HepG2 (cell line): ENCODE results near the gene LRRC42. TPM values are rescaled to one million over a fixed set of nuclear protein-coding genes. Genes with fewer than 3 reads are reported as not detected.

Source experiments
- ATAC-seq: fragments of 200-7000 bp; cut with Tn5 transposase; 3 replicates; pipeline ENCODE4 v1.9.1; 2020; ENCODE audit warnings: mild to moderate bottlenecking, moderate library complexity
- BruUV-seq: library from RNA; stranded (reverse); fragments of 400-500 nt; replicated peaks from 2 replicates; lab custom pipeline; 2021; lab: Mats Ljungman, UMichigan
- CTCF ChIA-PET: fragments of 300-600 bp; formaldehyde crosslinking; extraction: SDS; loops from one replicate; lab custom pipeline; 2021; ENCODE audit warnings: low total read pairs, inconsistent platforms, low intra/inter-chr PET ratio; lab: Yijun Ruan, JAX
- POLR2A ChIA-PET: fragments of 350-600 bp; sonication (Branson Sonifier 250); formaldehyde crosslinking; loops from one replicate; lab custom pipeline; 2020; ENCODE audit warnings: antibody characterized with exemption, inconsistent platforms; lab: Yijun Ruan, JAX
- DNase-seq: peaks from one replicate; pipeline ENCODE4 v3.0.0-alpha.2; 2015; ENCODE audit warnings: low spot score
- FAIRE-seq: peaks from 3 replicates; lab custom pipeline; 2011; peaks lifted over from hg19 to GRCh38; lab: Jason Lieb, UNC
- H2AFZ ChIP-seq: one replicate; pipeline ENCODE4 v1.6.1; 2011; ENCODE audit warnings: low read length, inconsistent platforms
- H3K27ac ChIP-seq: fragments of 300-600 bp; 3 replicates; pipeline ENCODE4 v1.8.0; 2011; ENCODE audit warnings: mixed run types, mild to moderate bottlenecking, mixed read lengths, low read length, inconsistent platforms; ENCODE audit not compliant: insufficient read depth; ENCODE audit errors: extremely low read length
- H3K27me3 ChIP-seq, 2 experiments: fragments of 200-600 bp in 1 of 2; 2 replicates in 1 of 2; 3 replicates in 1 of 2; pipeline versions ENCODE4 v1.6.0 to v1.8.0; 2011; ENCODE audit warnings: low read length in 2 of 2, mild to moderate bottlenecking in 2 of 2, moderate library complexity in 2 of 2, inconsistent platforms in 1 of 2; ENCODE audit not compliant: insufficient read depth in 2 of 2, control insufficient read depth in 1 of 2
- H3K36me3 ChIP-seq, 2 experiments: fragments of 200-600 bp in 1 of 2; replicated peaks in 1 of 2; 2 replicates in 1 of 2; 3 replicates in 1 of 2; pipeline versions ENCODE4 v1.5.1 to v1.8.0; 2011; ENCODE audit warnings: low read length in 2 of 2, inconsistent platforms in 1 of 2; ENCODE audit not compliant: insufficient read depth in 2 of 2, control insufficient read depth in 1 of 2
- H3K4me1 ChIP-seq: 2 replicates; pipeline ENCODE4 v1.5.1; 2012; ENCODE audit warnings: low read length, inconsistent platforms; ENCODE audit not compliant: insufficient read depth
- H3K4me2 ChIP-seq: 2 replicates; pipeline ENCODE4 v1.6.0; 2011; ENCODE audit warnings: low read depth, low read length, inconsistent platforms
- H3K4me3 ChIP-seq, 3 experiments: fragments of 200-600 bp in 1 of 3; sonication (generic), shearing (Covaris generic) in 1 of 3; replicated peaks in 1 of 3; 2 replicates each; pipeline ENCODE4 v1.5.1; 2011 to 2016; ENCODE audit warnings: low read length in 3 of 3, inconsistent platforms in 2 of 3, low read depth in 2 of 3, mild to moderate bottlenecking in 2 of 3, control low read depth in 1 of 3, mixed read lengths in 1 of 3; ENCODE audit not compliant: insufficient read depth in 1 of 3
- H3K79me2 ChIP-seq: one replicate; pipeline ENCODE4 v1.6.1; 2011; ENCODE audit warnings: low read length, inconsistent platforms; ENCODE audit not compliant: insufficient read depth
- H3K9ac ChIP-seq: 2 replicates; pipeline ENCODE4 v1.6.0; 2011; ENCODE audit warnings: mild to moderate bottlenecking, low read depth, low read length, inconsistent platforms; ENCODE audit not compliant: insufficient read depth
- H3K9me3 ChIP-seq: 2 replicates; pipeline ENCODE4 v1.5.1; 2012; ENCODE audit warnings: mild to moderate bottlenecking, low read length
- H4K20me1 ChIP-seq: 2 replicates; pipeline ENCODE4 v1.6.0; 2011; ENCODE audit warnings: inconsistent platforms, mild to moderate bottlenecking, low read length, moderate library complexity; ENCODE audit not compliant: insufficient read depth
- ARID5B ChIP-seq: IDR thresholded peaks from 2 replicates; pipeline ENCODE4 v1.4.0; 2020; ENCODE audit warnings: mild to moderate bottlenecking, missing genetic modification reagents
- DPF2 ChIP-seq: sonication (generic); formaldehyde crosslinking; IDR thresholded peaks from 2 replicates; pipeline ENCODE4 v1.4.0; 2020; ENCODE audit warnings: mild to moderate bottlenecking, low read depth, missing genetic modification reagents, borderline replicate concordance
- FOSL1 ChIP-seq: sonication (generic); formaldehyde crosslinking; IDR thresholded peaks from 2 replicates; pipeline ENCODE4 v1.9.0; 2021; ENCODE audit warnings: missing genetic modification reagents, borderline replicate concordance
- FOXA1 ChIP-seq, 2 experiments: fragments of 450-650 bp in 1 of 2; sonication (generic) in 1 of 2; formaldehyde crosslinking in 1 of 2; IDR thresholded peaks; 2 replicates each; pipeline versions ENCODE4 v1.4.0 to v1.6.1; 2016 to 2020; ENCODE audit warnings: missing genetic modification reagents in 1 of 2
- HNF4A ChIP-seq: sonication (generic); formaldehyde crosslinking; IDR thresholded peaks from 2 replicates; pipeline ENCODE4 v1.4.0; 2020; ENCODE audit warnings: missing genetic modification reagents
- JUND ChIP-seq: sonication (generic); formaldehyde crosslinking; IDR thresholded peaks from 2 replicates; pipeline ENCODE4 v1.8.0; 2022; ENCODE audit warnings: mild to moderate bottlenecking, missing genetic modification reagents
- RARA ChIP-seq: IDR thresholded peaks from 2 replicates; pipeline ENCODE4 v1.6.1; 2016; ENCODE audit warnings: missing genetic modification reagents, missing compliant biosample characterization
- ZNF224 ChIP-seq: sonication (generic); formaldehyde crosslinking; IDR thresholded peaks from 2 replicates; pipeline ENCODE4 v1.5.0; 2020; ENCODE audit warnings: mild to moderate bottlenecking, missing genetic modification reagents
- ZNF605 ChIP-seq: sonication (generic); formaldehyde crosslinking; IDR thresholded peaks from 2 replicates; pipeline ENCODE4 v1.8.0; 2022; ENCODE audit warnings: mild to moderate bottlenecking, missing genetic modification reagents
- ZNF749 ChIP-seq: sonication (generic); formaldehyde crosslinking; IDR thresholded peaks from 2 replicates; pipeline ENCODE4 v1.8.0; 2022; ENCODE audit warnings: mild to moderate bottlenecking, missing genetic modification reagents, moderate library complexity, borderline replicate concordance
- ZNF816 ChIP-seq: sonication (generic); formaldehyde crosslinking; IDR thresholded peaks from 2 replicates; pipeline ENCODE4 v1.8.0; 2022; ENCODE audit warnings: missing genetic modification reagents, mild to moderate bottlenecking, borderline replicate concordance
- WGBS: methylation state at CpG from one replicate; pipeline ENCODE4 v1.1.6; 2017; ENCODE audit warnings: low lambda C conversion rate; 5-methylcytosine and 5-hydroxymethylcytosine counted together
- in situ Hi-C: cut with HindIII; loops from 2 replicates; pipeline ENCODE4 v1.10.0; 2017; ENCODE audit warnings: low pct_unique_long_range_greater_than_20kb; ENCODE audit not compliant: extremely low pct_ligation_motif_present
- intact Hi-C: fragments of 100-400 bp; cut with micrococcal nuclease; formaldehyde crosslinking; loops from one replicate; pipeline ENCODE4 v1.10.0; 2022; ENCODE audit not compliant: unreplicated experiment
- polyA plus RNA-seq, 8 experiments: library from polyadenylated mRNA; depleted of rRNA in 3 of 8; stranded (reverse) in 7 of 8; unstranded in 1 of 8; fragments of >200 nt; fragmentation: Illumina TruSeq in 4 of 8; extraction: Trizol in 4 of 8; gene quantifications; 2 replicates each; pipeline versions ENCODE4 v1.2.1 to v1.2.3, GENCODE V29; 2011 to 2016; ENCODE audit warnings: low read depth in 4 of 8, missing spikeins in 1 of 8, mixed read lengths in 1 of 8; ENCODE audit not compliant: insufficient read depth in 1 of 8
- total RNA-seq, 5 experiments: library from RNA; depleted of rRNA; stranded (reverse); fragments of >200 nt; fragmentation: Illumina TruSeq; extraction: Trizol; gene quantifications; 2 replicates each; pipeline ENCODE4 v1.2.3, GENCODE V29; 2016; ENCODE audit warnings: low read depth in 1 of 5
- TF ChIP-seq, protein P1 (sequence below): IDR thresholded peaks from 2 replicates; pipeline ENCODE4 v1.6.1; 2012; ENCODE audit warnings: low read depth, low read length, improper control_type of control experiment
- TF ChIP-seq, protein P2 (sequence below): sonication (generic); formaldehyde crosslinking; conservative IDR thresholded peaks from 2 replicates; pipeline ENCODE4 v1.4.0; 2020; ENCODE audit warnings: mild to moderate bottlenecking, missing genetic modification reagents, moderate library complexity

LRRC42 gene
- total and polyA plus RNA-seq, 2 of the 13 experiments (the other 11 are each of a cell fraction or from before 2014, with no cell fraction given): 30.6 to 43.6 TPM

- ATAC-seq: peak; percentile 69
- no peak overlapping the region for H3K9ac ChIP-seq
- H4K20me1 ChIP-seq: no peaks in the 10 kb centered on the region
- peak; percentile 64 for DNase-seq
- H2AFZ ChIP-seq: no peak overlapping the region
- peaks cover 58% of the 10 kb centered on the region for H3K4me1 ChIP-seq
- CTCF ChIA-PET: no interaction called here
- BruUV-seq: no TSS peak
- peak; percentile 42 for FAIRE-seq
- POLR2A ChIA-PET: interaction anchor here (1.0 to 2.0 kb wide), 5 partner anchors 9 to 35 kb away, joined by 4 to 21 read pairs (median 9); partner anchors contain the start of genes DIO1, IFT25 and YIPF1
- no peak overlapping the region for H3K4me2 ChIP-seq
- intact Hi-C loops: no loop called here
- no peaks in the 10 kb centered on the region for H3K79me2 ChIP-seq
- in situ Hi-C loops: no loop called here
- no peak overlapping the region for H3K27ac ChIP-seq
- no peaks in the 10 kb centered on the region; a peak in 1 of 5 replicates for H3K36me3 ChIP-seq
- H3K4me3 ChIP-seq: no peak overlapping the region
- WGBS: 50% methylated on average over 1 of the region's 3 CpGs
- H3K27me3 ChIP-seq: no peaks in the 10 kb centered on the region
- H3K9me3 ChIP-seq: no peaks in the 10 kb centered on the region
- TF ChIP-seq, protein P1, sequence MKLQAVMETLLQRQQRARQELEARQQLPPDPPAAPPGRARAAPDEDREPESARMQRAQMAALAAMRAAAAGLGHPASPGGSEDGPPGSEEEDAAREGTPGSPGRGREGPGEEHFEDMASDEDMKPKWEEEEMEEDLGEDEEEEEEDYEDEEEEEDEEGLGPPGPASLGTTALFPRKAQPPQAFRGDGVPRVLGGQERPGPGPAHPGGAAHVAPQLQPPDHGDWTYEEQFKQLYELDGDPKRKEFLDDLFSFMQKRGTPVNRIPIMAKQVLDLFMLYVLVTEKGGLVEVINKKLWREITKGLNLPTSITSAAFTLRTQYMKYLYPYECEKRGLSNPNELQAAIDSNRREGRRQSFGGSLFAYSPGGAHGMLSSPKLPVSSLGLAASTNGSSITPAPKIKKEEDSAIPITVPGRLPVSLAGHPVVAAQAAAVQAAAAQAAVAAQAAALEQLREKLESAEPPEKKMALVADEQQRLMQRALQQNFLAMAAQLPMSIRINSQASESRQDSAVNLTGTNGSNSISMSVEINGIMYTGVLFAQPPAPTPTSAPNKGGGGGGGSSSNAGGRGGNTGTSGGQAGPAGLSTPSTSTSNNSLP: peak; percentile 70
- TF ChIP-seq DPF2 (CRISPR knock-in tag): 0 out of 2 replicates have a peak, but pooled peaks have one; percentile 9
- TF ChIP-seq, protein P2, sequence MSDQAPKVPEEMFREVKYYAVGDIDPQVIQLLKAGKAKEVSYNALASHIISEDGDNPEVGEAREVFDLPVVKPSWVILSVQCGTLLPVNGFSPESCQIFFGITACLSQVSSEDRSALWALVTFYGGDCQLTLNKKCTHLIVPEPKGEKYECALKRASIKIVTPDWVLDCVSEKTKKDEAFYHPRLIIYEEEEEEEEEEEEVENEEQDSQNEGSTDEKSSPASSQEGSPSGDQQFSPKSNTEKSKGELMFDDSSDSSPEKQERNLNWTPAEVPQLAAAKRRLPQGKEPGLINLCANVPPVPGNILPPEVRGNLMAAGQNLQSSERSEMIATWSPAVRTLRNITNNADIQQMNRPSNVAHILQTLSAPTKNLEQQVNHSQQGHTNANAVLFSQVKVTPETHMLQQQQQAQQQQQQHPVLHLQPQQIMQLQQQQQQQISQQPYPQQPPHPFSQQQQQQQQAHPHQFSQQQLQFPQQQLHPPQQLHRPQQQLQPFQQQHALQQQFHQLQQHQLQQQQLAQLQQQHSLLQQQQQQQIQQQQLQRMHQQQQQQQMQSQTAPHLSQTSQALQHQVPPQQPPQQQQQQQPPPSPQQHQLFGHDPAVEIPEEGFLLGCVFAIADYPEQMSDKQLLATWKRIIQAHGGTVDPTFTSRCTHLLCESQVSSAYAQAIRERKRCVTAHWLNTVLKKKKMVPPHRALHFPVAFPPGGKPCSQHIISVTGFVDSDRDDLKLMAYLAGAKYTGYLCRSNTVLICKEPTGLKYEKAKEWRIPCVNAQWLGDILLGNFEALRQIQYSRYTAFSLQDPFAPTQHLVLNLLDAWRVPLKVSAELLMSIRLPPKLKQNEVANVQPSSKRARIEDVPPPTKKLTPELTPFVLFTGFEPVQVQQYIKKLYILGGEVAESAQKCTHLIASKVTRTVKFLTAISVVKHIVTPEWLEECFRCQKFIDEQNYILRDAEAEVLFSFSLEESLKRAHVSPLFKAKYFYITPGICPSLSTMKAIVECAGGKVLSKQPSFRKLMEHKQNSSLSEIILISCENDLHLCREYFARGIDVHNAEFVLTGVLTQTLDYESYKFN (CRISPR knock-in tag): 0 out of 2 replicates have a peak, but pooled peaks have one; percentile 32
- no peak for TF ChIP-seq ZNF816 (CRISPR knock-in tag)
- TF ChIP-seq ZNF605: no peak
- TF ChIP-seq FOSL1 (CRISPR knock-in tag): no peak
- TF ChIP-seq ARID5B (CRISPR knock-in tag): peak; percentile 55; the same call in 1 of the 2 replicates
- peak; percentile 41 for TF ChIP-seq RARA (CRISPR knock-in tag)
- TF ChIP-seq ZNF224: no peak
- TF ChIP-seq FOXA1 (IDR thresholded peaks at IDR 0.05): no peak
- TF ChIP-seq FOXA1 (CRISPR knock-in tag; IDR thresholded peaks at IDR 0.05): peak; percentile 51
- 0 out of 2 replicates have a peak, but pooled peaks have one; percentile 31 for TF ChIP-seq JUND (CRISPR knock-in tag)
- no peak for TF ChIP-seq ZNF749 (CRISPR knock-in tag)
- peak; percentile 43; the same call in 1 of the 2 replicates for TF ChIP-seq HNF4A (CRISPR knock-in tag)
Observed at GRCh38 chr1:53909946-53910345, 36.2 kb upstream of the LRRC42 start.
